ENCODE results near the gene KYNU.

Gene KYNU

GRCh38 chr2:142989273-142990204 lies 112.1 kb downstream of the KYNU start:
- TF ChIP-seq EZH2 (IDR thresholded peaks at IDR 0.05; ENCODE audit: borderline replicate concordance, low read depth, low read length, severe bottlenecking) = no peak
- TF ChIP-seq CTCF (IDR thresholded peaks at IDR 0.05; ENCODE audit: borderline replicate concordance, extremely low read depth, low read length, poor library complexity, severe bottlenecking) = peak; percentile 66
- no peak for DNase-seq
- Histone ChIP-seq H3K27ac (ENCODE audit: low read length) (no peak overlapping the region), H3K79me2 (ENCODE audit: insufficient read depth, low read length) (no peaks in the 10 kb centered on the region), H3K4me2 (ENCODE audit: insufficient read depth, low read length) (no peak overlapping the region), H3K9me3 (ENCODE audit: insufficient read depth, low read length, severe bottlenecking) (no peaks in the 10 kb centered on the region), H3K36me3 (ENCODE audit: insufficient read depth, low read length) (no peaks in the 10 kb centered on the region), H3K9ac (ENCODE audit: low read depth, low read length) (no peak overlapping the region), H4K20me1 (ENCODE audit: insufficient read depth, low read length) (no peaks in the 10 kb centered on the region), H3K4me1 (ENCODE audit: insufficient read depth, low read length) (no peaks in the 10 kb centered on the region), H2AFZ (ENCODE audit: low read depth, low read length) (0 out of 2 replicates have a peak overlapping the region, but pooled peaks have one; percentile 51), H3K4me3 (ENCODE audit: low read depth in 1 of 2, low read length in 2 of 2) (no peak overlapping the region), H3K27me3 (ENCODE audit: insufficient read depth, low read length, poor library complexity) (peaks cover 17% of the 10 kb centered on the region)
- ATAC-seq (ENCODE audit: insufficient read depth, low read depth) = peak; percentile 69; the same call in 2 of the 3 replicates

GRCh38 chr2:142991295-142991694 lies 113.8 kb downstream of the KYNU start:
- no peaks in the 10 kb centered on the region for H3K79me2 ChIP-seq (ENCODE audit: insufficient read depth, low read length)
- no peak overlapping the region for H3K4me2 ChIP-seq (ENCODE audit: insufficient read depth, low read length)
- H4K20me1 ChIP-seq (ENCODE audit: insufficient read depth, low read length) = no peaks in the 10 kb centered on the region
- DNase-seq = no peak
- no peak overlapping the region for H3K9ac ChIP-seq (ENCODE audit: low read depth, low read length)
- no peaks in the 10 kb centered on the region for H3K36me3 ChIP-seq (ENCODE audit: insufficient read depth, low read length)
- TF ChIP-seq CTCF (IDR thresholded peaks at IDR 0.05; ENCODE audit: borderline replicate concordance, extremely low read depth, low read length, poor library complexity, severe bottlenecking) (no peak), EZH2 (IDR thresholded peaks at IDR 0.05; ENCODE audit: borderline replicate concordance, low read depth, low read length, severe bottlenecking) (no peak)
- H3K4me3 ChIP-seq (ENCODE audit: low read depth in 1 of 2, low read length in 2 of 2) = no peak overlapping the region
- H3K27ac ChIP-seq (ENCODE audit: low read length) = no peak overlapping the region
- no peaks in the 10 kb centered on the region for H3K4me1 ChIP-seq (ENCODE audit: insufficient read depth, low read length)
- no peaks in the 10 kb centered on the region for H3K9me3 ChIP-seq (ENCODE audit: insufficient read depth, low read length, severe bottlenecking)
- no peak for ATAC-seq (ENCODE audit: insufficient read depth, low read depth)
- H2AFZ ChIP-seq (ENCODE audit: low read depth, low read length) = no peak overlapping the region
- H3K27me3 ChIP-seq (ENCODE audit: insufficient read depth, low read length, poor library complexity) = peaks cover 6% of the 10 kb centered on the region

GRCh38 chr2:142992840-142993239 lies 115.4 kb downstream of the KYNU start:
- Histone ChIP-seq H3K4me3 (ENCODE audit: low read depth in 1 of 2, low read length in 2 of 2) (no peak overlapping the region), H3K27ac (ENCODE audit: low read length) (no peak overlapping the region), H3K4me2 (ENCODE audit: insufficient read depth, low read length) (no peak overlapping the region)

More at GRCh38 chr2:142992840-142993239, 115.4 kb downstream of the KYNU start:
- Histone ChIP-seq H4K20me1 (ENCODE audit: insufficient read depth, low read length) (no peaks in the 10 kb centered on the region), H2AFZ (ENCODE audit: low read depth, low read length) (no peak overlapping the region), H3K36me3 (ENCODE audit: insufficient read depth, low read length) (no peaks in the 10 kb centered on the region), H3K27me3 (ENCODE audit: insufficient read depth, low read length, poor library complexity) (peaks cover 7% of the 10 kb centered on the region), H3K9me3 (ENCODE audit: insufficient read depth, low read length, severe bottlenecking) (no peaks in the 10 kb centered on the region), H3K4me1 (ENCODE audit: insufficient read depth, low read length) (no peaks in the 10 kb centered on the region), H3K79me2 (ENCODE audit: insufficient read depth, low read length) (no peaks in the 10 kb centered on the region), H3K9ac (ENCODE audit: low read depth, low read length) (no peak overlapping the region)
- ATAC-seq (ENCODE audit: insufficient read depth, low read depth) (no peak), DNase-seq (no peak)
- TF ChIP-seq EZH2 (IDR thresholded peaks at IDR 0.05; ENCODE audit: borderline replicate concordance, low read depth, low read length, severe bottlenecking) (no peak), CTCF (IDR thresholded peaks at IDR 0.05; ENCODE audit: borderline replicate concordance, extremely low read depth, low read length, poor library complexity, severe bottlenecking) (no peak)

Data from DND-41 (cell line).